Neural progenitor cell (in vitro differentiated cells): ENCODE data around the gene PADI2.

Experiments used
- EZH2 ChIP-seq: fragments of 200-600 bp; sonication (generic); IDR thresholded peaks from 2 replicates; pipeline ENCODE4 v1.6.1; 2017; ENCODE audit warnings: antibody characterized with exemption, mild to moderate bottlenecking, moderate library complexity
- EZH2phosphoT487 ChIP-seq: fragments of 200-600 bp; sonication (generic); IDR thresholded peaks from 2 replicates; pipeline ENCODE4 v1.6.1; 2017; ENCODE audit warnings: antibody characterized with exemption
- TF ChIP-seq, protein P1 (sequence below): fragments of 200-600 bp; sonication (generic); IDR thresholded peaks from 2 replicates; pipeline ENCODE4 v1.5.1; 2017; ENCODE audit warnings: antibody characterized with exemption, mild to moderate bottlenecking

DNA sequence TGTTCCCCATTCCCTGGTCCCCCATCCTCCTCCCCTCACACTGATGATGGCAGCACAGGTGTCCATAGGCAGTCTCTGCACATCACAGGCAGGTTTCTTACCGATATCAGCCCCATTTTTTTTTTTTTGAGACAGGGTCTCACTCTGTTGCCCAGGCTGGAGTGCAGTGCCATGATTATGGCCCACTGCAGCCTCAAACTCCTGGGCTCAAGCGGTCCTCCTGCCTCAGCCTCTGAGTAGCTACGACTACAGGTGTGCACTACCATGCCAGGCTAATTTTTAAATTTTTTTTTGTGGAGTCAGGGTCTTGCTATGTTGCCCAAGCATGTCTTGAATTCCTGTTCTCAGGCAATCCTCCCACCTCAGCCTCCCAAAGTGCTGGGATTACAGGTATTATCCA lies 36.5 kb downstream of the PADI2 start:
- TF ChIP-seq, protein P1, sequence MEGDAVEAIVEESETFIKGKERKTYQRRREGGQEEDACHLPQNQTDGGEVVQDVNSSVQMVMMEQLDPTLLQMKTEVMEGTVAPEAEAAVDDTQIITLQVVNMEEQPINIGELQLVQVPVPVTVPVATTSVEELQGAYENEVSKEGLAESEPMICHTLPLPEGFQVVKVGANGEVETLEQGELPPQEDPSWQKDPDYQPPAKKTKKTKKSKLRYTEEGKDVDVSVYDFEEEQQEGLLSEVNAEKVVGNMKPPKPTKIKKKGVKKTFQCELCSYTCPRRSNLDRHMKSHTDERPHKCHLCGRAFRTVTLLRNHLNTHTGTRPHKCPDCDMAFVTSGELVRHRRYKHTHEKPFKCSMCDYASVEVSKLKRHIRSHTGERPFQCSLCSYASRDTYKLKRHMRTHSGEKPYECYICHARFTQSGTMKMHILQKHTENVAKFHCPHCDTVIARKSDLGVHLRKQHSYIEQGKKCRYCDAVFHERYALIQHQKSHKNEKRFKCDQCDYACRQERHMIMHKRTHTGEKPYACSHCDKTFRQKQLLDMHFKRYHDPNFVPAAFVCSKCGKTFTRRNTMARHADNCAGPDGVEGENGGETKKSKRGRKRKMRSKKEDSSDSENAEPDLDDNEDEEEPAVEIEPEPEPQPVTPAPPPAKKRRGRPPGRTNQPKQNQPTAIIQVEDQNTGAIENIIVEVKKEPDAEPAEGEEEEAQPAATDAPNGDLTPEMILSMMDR, result no peak
- TF ChIP-seq EZH2phosphoT487, result no peak
- TF ChIP-seq EZH2, result no peak
